Upper lobe of left lung (tissue), 4 donors: ENCODE data around the gene BORCS5.

Experiments
- EP300 ChIP-seq, 4 donors: sonication (generic); formaldehyde crosslinking; IDR thresholded peaks; one replicate each; pipeline ENCODE4 v1.5.1; 2017; ENCODE audit warnings: antibody characterized with exemption in 4 of 4, control low read depth in 2 of 4
- POLR2A ChIP-seq, 4 donors: fragments of 450-650 bp; IDR thresholded peaks; one replicate each; pipeline ENCODE4 v1.5.1; 2016 to 2017; ENCODE audit warnings: antibody characterized with exemption in 4 of 4, mild to moderate bottlenecking in 2 of 4
- TF ChIP-seq, protein P1 (sequence below), 6 experiments: fragments of 450-650 bp in 4 of 6; fragments of 200-600 bp in 2 of 6; sonication (generic) in 2 of 6; IDR thresholded peaks; one replicate each; pipeline ENCODE4 v1.5.1; 2016 to 2019; ENCODE audit warnings: antibody characterized with exemption in 6 of 6

DNA sequence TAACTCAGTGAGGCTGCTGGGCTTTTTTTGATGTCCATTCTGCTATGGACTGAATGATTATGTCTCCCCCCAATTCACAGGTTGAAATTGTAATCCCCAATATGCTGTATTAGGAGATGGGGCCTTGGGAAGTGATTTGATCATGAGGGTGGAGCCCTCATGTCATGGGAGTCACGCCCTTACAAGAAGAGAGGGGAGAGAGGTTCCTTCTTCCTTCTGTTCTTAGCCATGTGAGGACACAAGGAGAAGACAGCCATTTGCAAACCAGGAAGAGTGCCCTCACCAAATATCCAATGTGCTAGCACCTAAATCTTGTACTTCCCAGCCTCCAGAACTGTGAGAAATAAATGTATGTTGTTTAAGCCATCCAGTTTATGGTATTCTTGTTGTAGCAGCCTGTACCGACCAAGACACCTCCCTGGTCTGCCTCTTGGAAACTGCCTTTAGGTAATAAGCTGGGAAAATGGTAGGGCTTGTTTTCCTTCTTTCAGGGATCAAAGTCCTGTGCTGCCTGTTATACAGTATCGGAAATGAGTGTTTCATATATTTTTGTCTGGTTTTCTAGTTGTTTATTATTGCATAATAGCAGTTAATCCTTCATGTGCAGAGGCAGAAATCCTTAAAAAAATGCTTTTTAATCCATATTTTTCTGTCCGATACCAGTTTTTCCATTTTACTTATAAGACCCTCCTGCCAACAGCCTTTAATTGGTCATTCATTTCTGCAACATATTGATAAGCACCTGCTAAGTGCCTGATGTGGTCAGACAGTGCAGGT lies 16.3 kb downstream of the BORCS5 start:
- TF ChIP-seq, protein P1, sequence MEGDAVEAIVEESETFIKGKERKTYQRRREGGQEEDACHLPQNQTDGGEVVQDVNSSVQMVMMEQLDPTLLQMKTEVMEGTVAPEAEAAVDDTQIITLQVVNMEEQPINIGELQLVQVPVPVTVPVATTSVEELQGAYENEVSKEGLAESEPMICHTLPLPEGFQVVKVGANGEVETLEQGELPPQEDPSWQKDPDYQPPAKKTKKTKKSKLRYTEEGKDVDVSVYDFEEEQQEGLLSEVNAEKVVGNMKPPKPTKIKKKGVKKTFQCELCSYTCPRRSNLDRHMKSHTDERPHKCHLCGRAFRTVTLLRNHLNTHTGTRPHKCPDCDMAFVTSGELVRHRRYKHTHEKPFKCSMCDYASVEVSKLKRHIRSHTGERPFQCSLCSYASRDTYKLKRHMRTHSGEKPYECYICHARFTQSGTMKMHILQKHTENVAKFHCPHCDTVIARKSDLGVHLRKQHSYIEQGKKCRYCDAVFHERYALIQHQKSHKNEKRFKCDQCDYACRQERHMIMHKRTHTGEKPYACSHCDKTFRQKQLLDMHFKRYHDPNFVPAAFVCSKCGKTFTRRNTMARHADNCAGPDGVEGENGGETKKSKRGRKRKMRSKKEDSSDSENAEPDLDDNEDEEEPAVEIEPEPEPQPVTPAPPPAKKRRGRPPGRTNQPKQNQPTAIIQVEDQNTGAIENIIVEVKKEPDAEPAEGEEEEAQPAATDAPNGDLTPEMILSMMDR (IDR thresholded peaks at IDR 0.05): no peak
- no peak for TF ChIP-seq POLR2A (IDR thresholded peaks at IDR 0.05)
- TF ChIP-seq EP300 (IDR thresholded peaks at IDR 0.05): no peak
